Mesothelial cell of epicardium (in vitro differentiated cells): ENCODE measurements around the gene SYNE1. TPM values are rescaled to one million over a fixed set of nuclear protein-coding genes. Genes with fewer than 3 reads are reported as not detected.
A peak's percentile ranks its signal among the peaks of the same experiment; 100 is the strongest.

Experiments used
- DNase-seq, 2 experiments: peaks; one replicate each; pipeline ENCODE4 v3.0.0; 2021; ENCODE audit warnings: low spot score in 2 of 2; ENCODE audit not compliant: unreplicated experiment in 2 of 2
- H3K27ac Mint-ChIP-seq: 2 replicates; pipeline ENCODE4 v1.8.0; 2021; ENCODE audit warnings: mixed read lengths
- H3K27me3 Mint-ChIP-seq: 2 replicates; pipeline ENCODE4 v1.8.0; 2021; ENCODE audit warnings: low read depth, mixed read lengths
- H3K36me3 Mint-ChIP-seq: 2 replicates; pipeline ENCODE4 v1.8.0; 2021; ENCODE audit warnings: mixed read lengths
- H3K4me1 Mint-ChIP-seq: 2 replicates; pipeline ENCODE4 v1.8.0; 2021; ENCODE audit warnings: mixed read lengths
- H3K4me3 Mint-ChIP-seq: 2 replicates; pipeline ENCODE4 v1.8.0; 2021; ENCODE audit warnings: mild to moderate bottlenecking, moderate library complexity, mixed read lengths
- H3K9me3 Mint-ChIP-seq: 2 replicates; pipeline ENCODE4 v1.8.0; 2021; ENCODE audit warnings: mixed read lengths
- total RNA-seq: library from RNA; stranded (reverse); gene quantifications from 3 replicates; pipeline ENCODE4 v1.2.1, GENCODE V29; 2021
- TF ChIP-seq, protein P1 (sequence below): fragments of 200-600 bp; sonication (generic); IDR thresholded peaks from one replicate; pipeline ENCODE4 v1.5.0; 2021; ENCODE audit warnings: antibody characterized with exemption; ENCODE audit not compliant: unreplicated experiment

Gene SYNE1
- total RNA-seq, 1 donor from 2014 or later: 60.5 TPM

DNA sequence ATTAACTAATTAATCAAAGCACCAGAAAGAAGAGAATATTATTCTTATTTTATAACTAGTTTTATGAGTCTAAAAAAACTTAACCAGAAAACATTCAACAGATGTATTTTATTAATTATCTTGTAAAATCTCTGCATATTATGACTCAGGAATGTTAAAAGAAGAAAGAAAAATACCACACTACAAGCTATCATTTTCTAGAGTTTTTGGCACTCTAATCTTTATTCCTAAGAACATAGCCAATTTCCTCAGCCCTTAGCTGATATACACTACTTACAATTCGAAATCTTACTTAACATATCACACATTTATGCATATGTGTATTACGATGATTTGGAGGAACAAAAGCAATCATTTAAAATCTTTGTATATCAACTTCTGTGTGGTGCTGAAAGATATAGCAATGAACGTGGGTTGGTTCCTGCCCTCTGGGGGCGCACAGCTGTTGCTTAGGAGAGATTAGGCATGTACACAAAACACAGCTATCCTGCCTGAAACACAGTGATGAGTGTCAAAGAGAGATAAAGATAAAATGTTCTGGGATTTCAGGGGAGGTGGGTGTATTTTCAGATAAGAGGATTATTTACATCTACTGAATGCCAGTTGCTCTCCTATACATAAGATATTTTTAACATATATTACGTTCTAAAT is 404.5 kb downstream of the SYNE1 start:
- H3K27ac Mint-ChIP-seq: peak overlapping the region; percentile 81
- H3K36me3 Mint-ChIP-seq: peaks cover 38% of the 10 kb centered on the region
- no peaks in the 10 kb centered on the region for H3K27me3 Mint-ChIP-seq
- no peaks in the 10 kb centered on the region for H3K9me3 Mint-ChIP-seq
- DNase-seq: no peak
- H3K4me1 Mint-ChIP-seq: peaks cover 11% of the 10 kb centered on the region
- TF ChIP-seq, protein P1, sequence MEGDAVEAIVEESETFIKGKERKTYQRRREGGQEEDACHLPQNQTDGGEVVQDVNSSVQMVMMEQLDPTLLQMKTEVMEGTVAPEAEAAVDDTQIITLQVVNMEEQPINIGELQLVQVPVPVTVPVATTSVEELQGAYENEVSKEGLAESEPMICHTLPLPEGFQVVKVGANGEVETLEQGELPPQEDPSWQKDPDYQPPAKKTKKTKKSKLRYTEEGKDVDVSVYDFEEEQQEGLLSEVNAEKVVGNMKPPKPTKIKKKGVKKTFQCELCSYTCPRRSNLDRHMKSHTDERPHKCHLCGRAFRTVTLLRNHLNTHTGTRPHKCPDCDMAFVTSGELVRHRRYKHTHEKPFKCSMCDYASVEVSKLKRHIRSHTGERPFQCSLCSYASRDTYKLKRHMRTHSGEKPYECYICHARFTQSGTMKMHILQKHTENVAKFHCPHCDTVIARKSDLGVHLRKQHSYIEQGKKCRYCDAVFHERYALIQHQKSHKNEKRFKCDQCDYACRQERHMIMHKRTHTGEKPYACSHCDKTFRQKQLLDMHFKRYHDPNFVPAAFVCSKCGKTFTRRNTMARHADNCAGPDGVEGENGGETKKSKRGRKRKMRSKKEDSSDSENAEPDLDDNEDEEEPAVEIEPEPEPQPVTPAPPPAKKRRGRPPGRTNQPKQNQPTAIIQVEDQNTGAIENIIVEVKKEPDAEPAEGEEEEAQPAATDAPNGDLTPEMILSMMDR: no peak
- no peak overlapping the region for H3K4me3 Mint-ChIP-seq

DNA sequence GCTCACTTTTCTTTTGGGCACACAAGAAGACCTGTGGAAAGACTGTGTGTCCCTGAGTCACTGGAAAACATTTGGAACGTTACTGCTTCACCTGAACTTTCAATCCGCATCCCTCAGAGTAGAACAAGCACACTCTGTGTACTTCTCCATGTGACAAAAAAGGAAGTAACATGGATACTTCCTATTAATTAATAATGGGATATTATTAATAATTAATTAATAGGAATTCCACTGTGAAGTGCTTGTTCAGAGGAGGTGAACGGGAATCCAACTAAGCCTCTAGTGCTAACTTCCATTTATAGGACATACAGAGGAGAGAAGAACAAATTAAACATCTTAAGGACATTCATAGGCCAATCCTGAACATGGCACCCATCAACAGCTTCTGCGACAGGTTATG is 407.8 kb downstream of the SYNE1 start:
- no peak overlapping the region for H3K27ac Mint-ChIP-seq
- H3K27me3 Mint-ChIP-seq: no peaks in the 10 kb centered on the region
- no peak for DNase-seq
- no peak overlapping the region for H3K4me3 Mint-ChIP-seq
- TF ChIP-seq, protein P1: no peak
- peaks cover 29% of the 10 kb centered on the region for H3K36me3 Mint-ChIP-seq
- peaks cover 11% of the 10 kb centered on the region for H3K4me1 Mint-ChIP-seq
- H3K9me3 Mint-ChIP-seq: no peaks in the 10 kb centered on the region

DNA sequence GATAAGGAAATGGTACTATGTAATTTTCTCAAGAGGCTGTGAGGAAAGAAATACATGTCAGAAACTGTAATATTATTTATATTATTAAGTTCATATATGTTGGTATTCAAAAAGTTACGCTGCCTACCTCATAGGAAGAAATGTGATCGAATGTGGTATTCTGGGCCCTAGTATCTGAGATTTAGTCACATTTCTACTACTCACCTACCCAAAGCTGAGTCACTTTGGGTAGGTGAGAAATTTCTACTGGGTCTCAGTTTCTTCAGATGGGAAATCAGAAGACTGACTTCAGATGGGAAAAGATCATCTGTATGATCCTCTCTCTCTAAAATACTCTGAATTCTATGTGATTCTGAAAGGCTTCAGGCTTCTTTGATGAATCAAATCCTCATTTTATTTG is 411.0 kb downstream of the SYNE1 start:
- Mint-ChIP-seq H3K27ac (no peak overlapping the region), H3K4me3 (no peak overlapping the region), H3K27me3 (no peaks in the 10 kb centered on the region), H3K9me3 (peaks cover 13% of the 10 kb centered on the region), H3K4me1 (no peaks in the 10 kb centered on the region), H3K36me3 (peaks cover 43% of the 10 kb centered on the region)
- no peak for DNase-seq
- TF ChIP-seq, protein P1: no peak

DNA sequence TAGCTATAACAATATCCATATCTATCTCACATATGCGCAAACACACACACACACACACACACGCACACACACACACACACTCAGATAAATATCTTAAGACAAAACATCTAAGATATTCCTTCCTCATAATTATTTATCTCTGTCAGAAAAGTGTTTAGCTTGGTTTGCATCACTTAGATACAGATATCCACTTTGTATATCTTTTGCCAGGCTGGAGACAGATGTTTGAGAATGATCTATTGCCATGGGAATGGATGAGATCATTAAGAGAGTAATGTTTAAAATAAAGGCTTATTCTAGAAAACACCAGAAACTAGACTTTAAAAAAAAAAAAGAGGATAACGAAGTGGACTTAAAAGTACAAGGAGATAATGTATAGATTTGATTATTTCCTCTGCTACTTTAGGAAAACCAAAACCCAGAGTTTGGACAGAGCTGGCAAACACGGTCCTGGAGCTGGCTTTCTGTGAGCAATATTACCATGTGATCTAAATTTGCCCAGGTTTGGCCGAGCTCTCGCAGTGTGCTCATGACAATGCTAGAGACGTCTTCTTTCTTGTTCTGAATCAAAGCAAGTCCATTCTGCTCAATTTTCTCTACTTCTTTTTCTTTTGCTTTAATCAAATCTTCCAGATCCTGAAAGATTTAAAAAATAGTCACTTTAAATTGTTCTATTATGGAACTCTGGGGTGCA is 411.8 kb downstream of the SYNE1 start:
- Mint-ChIP-seq H3K9me3 (peaks cover 13% of the 10 kb centered on the region), H3K27me3 (no peaks in the 10 kb centered on the region), H3K4me3 (no peak overlapping the region), H3K27ac (no peak overlapping the region), H3K4me1 (no peaks in the 10 kb centered on the region), H3K36me3 (peaks cover 42% of the 10 kb centered on the region)
- no peak for DNase-seq
- TF ChIP-seq, protein P1: no peak

DNA sequence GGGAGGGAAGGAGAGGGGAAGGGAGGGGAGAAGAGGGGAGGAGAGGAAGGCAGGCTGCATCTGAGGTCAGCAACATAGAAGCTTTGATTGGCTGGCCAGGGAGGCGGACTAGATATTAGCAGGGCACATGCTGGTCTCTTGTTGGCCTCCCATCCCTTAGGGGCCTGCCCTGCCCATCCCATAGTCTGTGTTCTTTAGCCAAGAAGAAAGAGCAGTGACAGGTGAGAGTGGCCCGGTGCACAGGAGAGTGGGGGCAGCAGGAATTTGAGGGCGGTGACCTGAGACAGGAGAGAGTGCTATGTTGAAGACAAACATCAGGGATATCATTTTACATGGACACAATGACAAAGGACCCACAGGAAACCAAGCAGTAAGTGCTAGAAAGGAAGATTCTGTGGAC is 413.5 kb downstream of the SYNE1 start:
- H3K9me3 Mint-ChIP-seq: peaks cover 13% of the 10 kb centered on the region
- H3K27ac Mint-ChIP-seq: no peak overlapping the region
- TF ChIP-seq, protein P1: no peak
- no peaks in the 10 kb centered on the region for H3K4me1 Mint-ChIP-seq
- peaks cover 47% of the 10 kb centered on the region for H3K36me3 Mint-ChIP-seq
- H3K27me3 Mint-ChIP-seq: no peaks in the 10 kb centered on the region
- H3K4me3 Mint-ChIP-seq: no peak overlapping the region
- no peak for DNase-seq
